ENCODE results near the gene SLC22A14.

DNA sequence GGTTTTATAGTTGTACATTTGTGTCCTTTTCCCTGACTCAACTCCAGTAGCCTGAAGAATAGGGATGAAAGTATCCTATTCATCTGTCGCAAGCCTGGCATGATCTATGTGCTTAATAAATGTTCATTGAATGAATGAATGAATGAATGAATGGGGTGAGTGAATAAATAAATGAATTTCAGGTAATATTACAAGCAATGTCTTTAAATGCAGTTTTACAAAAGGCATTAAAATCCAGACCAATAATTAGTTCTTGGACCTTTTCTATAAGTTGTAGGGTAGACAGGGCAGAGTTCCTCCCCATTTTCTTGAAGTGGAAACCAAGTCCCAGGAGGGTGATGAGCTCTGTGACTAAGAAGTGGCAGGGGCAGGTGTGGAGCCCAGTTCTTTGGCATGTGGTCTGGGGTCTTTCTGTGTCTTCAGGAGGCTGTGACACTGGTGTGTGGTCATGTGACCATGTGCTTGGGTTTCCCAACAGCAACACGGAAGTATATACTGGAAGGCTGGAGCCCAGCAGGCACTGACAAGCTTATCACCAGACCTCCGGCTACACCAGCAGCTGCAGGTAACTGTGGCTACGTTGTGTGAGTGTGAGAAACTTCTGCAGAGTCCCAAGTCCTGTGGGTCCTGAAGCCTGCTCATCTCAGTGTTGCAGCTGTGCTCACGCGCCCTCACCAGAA, 82.8 kb downstream of the SLC22A14 start:
- no peak for TF ChIP-seq POLR2AphosphoS5 (IDR thresholded peaks at IDR 0.05; ENCODE audit: low read depth)
- no peak for TF ChIP-seq CTCF (IDR thresholded peaks at IDR 0.05; ENCODE audit: insufficient read depth, low read length)
- TF ChIP-seq, protein P1, sequence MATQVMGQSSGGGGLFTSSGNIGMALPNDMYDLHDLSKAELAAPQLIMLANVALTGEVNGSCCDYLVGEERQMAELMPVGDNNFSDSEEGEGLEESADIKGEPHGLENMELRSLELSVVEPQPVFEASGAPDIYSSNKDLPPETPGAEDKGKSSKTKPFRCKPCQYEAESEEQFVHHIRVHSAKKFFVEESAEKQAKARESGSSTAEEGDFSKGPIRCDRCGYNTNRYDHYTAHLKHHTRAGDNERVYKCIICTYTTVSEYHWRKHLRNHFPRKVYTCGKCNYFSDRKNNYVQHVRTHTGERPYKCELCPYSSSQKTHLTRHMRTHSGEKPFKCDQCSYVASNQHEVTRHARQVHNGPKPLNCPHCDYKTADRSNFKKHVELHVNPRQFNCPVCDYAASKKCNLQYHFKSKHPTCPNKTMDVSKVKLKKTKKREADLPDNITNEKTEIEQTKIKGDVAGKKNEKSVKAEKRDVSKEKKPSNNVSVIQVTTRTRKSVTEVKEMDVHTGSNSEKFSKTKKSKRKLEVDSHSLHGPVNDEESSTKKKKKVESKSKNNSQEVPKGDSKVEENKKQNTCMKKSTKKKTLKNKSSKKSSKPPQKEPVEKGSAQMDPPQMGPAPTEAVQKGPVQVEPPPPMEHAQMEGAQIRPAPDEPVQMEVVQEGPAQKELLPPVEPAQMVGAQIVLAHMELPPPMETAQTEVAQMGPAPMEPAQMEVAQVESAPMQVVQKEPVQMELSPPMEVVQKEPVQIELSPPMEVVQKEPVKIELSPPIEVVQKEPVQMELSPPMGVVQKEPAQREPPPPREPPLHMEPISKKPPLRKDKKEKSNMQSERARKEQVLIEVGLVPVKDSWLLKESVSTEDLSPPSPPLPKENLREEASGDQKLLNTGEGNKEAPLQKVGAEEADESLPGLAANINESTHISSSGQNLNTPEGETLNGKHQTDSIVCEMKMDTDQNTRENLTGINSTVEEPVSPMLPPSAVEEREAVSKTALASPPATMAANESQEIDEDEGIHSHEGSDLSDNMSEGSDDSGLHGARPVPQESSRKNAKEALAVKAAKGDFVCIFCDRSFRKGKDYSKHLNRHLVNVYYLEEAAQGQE (IDR thresholded peaks at IDR 0.05; ENCODE audit: insufficient replicate concordance, low read depth) = no peak
- TF ChIP-seq GABPA (IDR thresholded peaks at IDR 0.05; ENCODE audit: low read depth) = no peak
